GM23248 (cell line): ENCODE data around the gene SH3BP1. TPM values are rescaled to one million over a fixed set of nuclear protein-coding genes. Genes with fewer than 3 reads are reported as not detected.

Experiments used
- DNase-seq: peaks from one replicate; pipeline ENCODE4 v3.0.0-alpha.2; 2015
- H2AFZ ChIP-seq: fragments of 200-600 bp; sonication (generic); 2 replicates; pipeline ENCODE4 v1.6.1; 2016; ENCODE audit warnings: antibody characterized with exemption
- H3F3A ChIP-seq: fragments of 200-600 bp; sonication (generic); 2 replicates; pipeline ENCODE4 v1.6.1; 2016; ENCODE audit warnings: mild to moderate bottlenecking, antibody characterized with exemption, mixed run types; ENCODE audit not compliant: insufficient read depth
- H3K27ac ChIP-seq: fragments of 200-600 bp; sonication (generic); 2 replicates; pipeline ENCODE4 v1.5.1; 2016; ENCODE audit warnings: mild to moderate bottlenecking
- H3K27me3 ChIP-seq: fragments of 200-600 bp; sonication (generic); replicated peaks from 2 replicates; pipeline ENCODE4 v1.6.1; 2016; ENCODE audit warnings: mild to moderate bottlenecking; ENCODE audit not compliant: insufficient read depth
- H3K36me3 ChIP-seq: fragments of 200-600 bp; sonication (generic); 2 replicates; pipeline ENCODE4 v1.6.1; 2016; ENCODE audit warnings: low read depth, mild to moderate bottlenecking
- H3K4me1 ChIP-seq: fragments of 200-600 bp; sonication (generic); 2 replicates; pipeline ENCODE4 v1.6.1; 2016; ENCODE audit warnings: mild to moderate bottlenecking; ENCODE audit not compliant: insufficient read depth
- H3K4me2 ChIP-seq: fragments of 200-600 bp; sonication (generic); one replicate; pipeline ENCODE4 v1.6.1; 2016; ENCODE audit warnings: mild to moderate bottlenecking; ENCODE audit not compliant: unreplicated experiment
- H3K4me3 ChIP-seq: fragments of 200-600 bp; sonication (generic); 2 replicates; pipeline ENCODE4 v1.5.1; 2016; ENCODE audit warnings: mild to moderate bottlenecking
- H3K79me2 ChIP-seq: fragments of 200-600 bp; sonication (generic); 2 replicates; pipeline ENCODE4 v1.6.1; 2016; ENCODE audit warnings: mild to moderate bottlenecking; ENCODE audit not compliant: insufficient read depth
- H3K9ac ChIP-seq: fragments of 200-600 bp; sonication (generic); 2 replicates; pipeline ENCODE4 v1.6.1; 2016; ENCODE audit warnings: mild to moderate bottlenecking
- H3K9me2 ChIP-seq: fragments of 200-600 bp; sonication (generic); 2 replicates; pipeline ENCODE4 v1.6.1; 2016; ENCODE audit warnings: mixed run types, mild to moderate bottlenecking, moderate library complexity; ENCODE audit not compliant: insufficient read depth
- H3K9me3 ChIP-seq: fragments of 200-600 bp; sonication (generic); one replicate; pipeline ENCODE4 v1.6.1; 2017; ENCODE audit warnings: low read depth
- H4K20me1 ChIP-seq: fragments of 200-600 bp; sonication (generic); 2 replicates; pipeline ENCODE4 v1.6.0; 2016; ENCODE audit not compliant: insufficient read depth
- EZH2 ChIP-seq: fragments of 200-600 bp; sonication (generic); IDR thresholded peaks from 2 replicates; pipeline ENCODE4 v1.6.1; 2018; ENCODE audit warnings: antibody characterized with exemption, mild to moderate bottlenecking; ENCODE audit not compliant: insufficient read depth, poor library complexity, severe bottlenecking
- EZH2phosphoT487 ChIP-seq: fragments of 200-600 bp; sonication (generic); IDR thresholded peaks from 2 replicates; pipeline ENCODE4 v1.6.1; 2018; ENCODE audit warnings: antibody characterized with exemption, moderate library complexity, mild to moderate bottlenecking, low read depth; ENCODE audit not compliant: insufficient read depth
- WGBS, 2 experiments: methylation state at CpG; one replicate each; pipeline ENCODE4 v1.1.6; 2015 to 2017; ENCODE audit warnings: low lambda C conversion rate in 2 of 2, low coverage in 1 of 2; ENCODE audit errors: missing lambda C conversion rate in 2 of 2; 5-methylcytosine and 5-hydroxymethylcytosine counted together
- in situ Hi-C: fragments of 300-500 bp; cut with MboI; formaldehyde crosslinking; loops from 2 replicates; pipeline ENCODE4 v1.15.0; 2020
- polyA plus RNA-seq: library from polyadenylated mRNA; unstranded; fragments of >200 nt; fragmentation: Nextera tagmentation; extraction: Ambion mirVana; gene quantifications from 2 replicates; pipeline ENCODE4 v1.2.1, GENCODE V29; 2016
- total RNA-seq: library from RNA; depleted of rRNA; stranded (reverse); fragments of >200 nt; shearing (Covaris generic); gene quantifications from 2 replicates; pipeline ENCODE4 v1.2.3, GENCODE V29; 2014

Gene SH3BP1
- total and polyA plus RNA-seq, 2 experiments from 2014 or later = 0.81 to 9.9 TPM

DNA sequence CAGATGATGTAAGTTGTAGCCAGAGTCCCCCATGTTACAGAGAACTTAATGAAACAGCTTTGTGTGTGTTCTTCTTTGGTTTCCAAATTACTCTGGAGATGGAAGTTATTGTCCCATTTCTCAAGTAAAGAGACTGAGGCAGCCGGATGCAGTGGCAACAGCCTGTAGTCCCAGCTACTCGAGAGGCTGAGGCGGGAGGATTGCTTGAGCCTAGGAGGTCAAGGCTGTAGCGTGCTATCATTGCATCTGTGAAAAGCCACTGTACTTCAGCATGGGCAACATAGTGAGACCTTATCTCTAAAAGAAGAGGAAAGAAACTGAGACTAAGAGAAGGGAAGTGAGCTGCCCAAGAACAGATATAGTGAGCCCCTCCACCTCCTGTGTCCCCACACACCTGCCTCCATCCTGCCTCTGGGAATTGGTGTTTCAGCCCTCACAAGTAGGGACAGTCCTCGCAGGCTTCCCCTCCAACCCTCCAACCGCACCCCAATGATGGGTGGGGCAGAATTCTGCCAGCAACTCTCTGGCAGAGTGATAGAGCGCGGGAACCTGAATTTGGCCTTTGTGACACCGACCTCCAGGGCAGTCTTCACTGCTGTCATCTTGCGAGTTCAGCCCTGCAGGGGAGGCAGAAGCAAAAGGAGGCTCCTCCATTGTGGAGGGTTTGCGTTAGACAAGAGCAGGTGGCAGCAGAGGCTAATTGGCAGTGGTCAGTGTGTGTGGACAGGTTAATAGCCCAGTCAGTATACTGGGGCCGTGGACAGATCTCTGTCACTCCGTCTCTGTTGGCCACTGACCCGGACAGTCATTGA lies 20.6 kb downstream of the SH3BP1 start:
- peak overlapping the region; percentile 82 for H3K4me2 ChIP-seq
- 0 out of 2 replicates have a peak, but pooled peaks cover 2% of the 10 kb centered on the region for H4K20me1 ChIP-seq
- H2AFZ ChIP-seq = no peak overlapping the region
- H3K9me3 ChIP-seq = no peaks in the 10 kb centered on the region
- 56 to 58% methylated on average over 14 of the region's 14 CpGs for WGBS, 2 experiments
- H3K4me3 ChIP-seq = peak overlapping the region; percentile 86
- no peak for TF ChIP-seq EZH2phosphoT487
- TF ChIP-seq EZH2 = no peak
- H3K4me1 ChIP-seq = peaks cover 35% of the 10 kb centered on the region
- H3K9ac ChIP-seq = peak overlapping the region; percentile 69
- H3K36me3 ChIP-seq = no peaks in the 10 kb centered on the region
- H3F3A ChIP-seq = peaks cover 31% of the 10 kb centered on the region
- in situ Hi-C loops = no loop called here
- H3K27me3 ChIP-seq = no peaks in the 10 kb centered on the region
- no peak for DNase-seq
- no peak overlapping the region for H3K27ac ChIP-seq
- peaks cover 53% of the 10 kb centered on the region for H3K79me2 ChIP-seq
- no peaks in the 10 kb centered on the region for H3K9me2 ChIP-seq

DNA sequence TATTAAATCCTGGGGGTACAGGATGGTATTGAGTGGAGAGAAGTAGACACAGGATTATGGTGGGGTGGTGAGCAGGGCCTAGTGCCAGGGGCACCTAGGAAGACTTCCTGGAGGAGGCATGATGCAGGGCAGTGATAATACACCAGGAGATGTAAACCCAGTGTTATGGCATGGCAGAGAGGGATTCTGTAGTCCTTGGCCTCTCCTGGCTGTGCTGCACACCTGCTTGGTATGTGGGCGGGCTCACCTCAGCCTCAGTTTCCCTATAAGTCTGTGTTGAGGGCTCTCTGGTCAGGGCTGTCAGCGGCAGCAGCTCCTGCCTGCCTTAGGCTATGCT lies 21.2 kb downstream of the SH3BP1 start:
- WGBS, 2 experiments = 48 to 50% methylated on average over 2 of the region's 2 CpGs
- Histone ChIP-seq H3K4me1 (peaks cover 35% of the 10 kb centered on the region), H3K9me2 (no peaks in the 10 kb centered on the region), H3K27me3 (no peaks in the 10 kb centered on the region), H3K27ac (peak overlapping the region; percentile 74; the same call in 1 of the 2 replicates), H3K79me2 (peaks cover 58% of the 10 kb centered on the region), H3K9ac (peak overlapping the region; percentile 54; the same call in 1 of the 2 replicates), H3F3A (peaks cover 31% of the 10 kb centered on the region), H3K36me3 (no peaks in the 10 kb centered on the region), H3K9me3 (no peaks in the 10 kb centered on the region), H4K20me1 (0 out of 2 replicates have a peak, but pooled peaks cover 2% of the 10 kb centered on the region), H3K4me2 (no peak overlapping the region), H2AFZ (no peak overlapping the region), H3K4me3 (0 out of 2 replicates have a peak overlapping the region, but pooled peaks have one; percentile 5)
- TF ChIP-seq EZH2 (no peak), EZH2phosphoT487 (no peak)
- in situ Hi-C loops = no loop called here
- no peak for DNase-seq

GRCh38 chr22:37661160-37661924 lies 21.9 kb downstream of the SH3BP1 start:
- Histone ChIP-seq H3K9ac (peak overlapping the region; percentile 54), H3K36me3 (no peaks in the 10 kb centered on the region), H3K79me2 (peaks cover 65% of the 10 kb centered on the region), H2AFZ (peak overlapping the region; percentile 36), H3K4me3 (peak overlapping the region; percentile 5; the same call in 1 of the 2 replicates), H3K9me3 (no peaks in the 10 kb centered on the region), H4K20me1 (0 out of 2 replicates have a peak, but pooled peaks cover 2% of the 10 kb centered on the region), H3K9me2 (no peaks in the 10 kb centered on the region), H3K27me3 (no peaks in the 10 kb centered on the region), H3K4me2 (peak overlapping the region; percentile 29), H3K27ac (peak overlapping the region; percentile 74), H3F3A (peaks cover 31% of the 10 kb centered on the region), H3K4me1 (peaks cover 35% of the 10 kb centered on the region)
- TF ChIP-seq EZH2phosphoT487 = no peak
- no peak for TF ChIP-seq EZH2
- WGBS, 2 experiments = 7 to 8% methylated on average over 12 of the region's 12 CpGs
- DNase-seq = peak; percentile 85
- in situ Hi-C loops = no loop called here

- Histone ChIP-seq H3K4me1 (peaks cover 35% of the 10 kb centered on the region), H3F3A (peaks cover 31% of the 10 kb centered on the region), H3K9me3 (no peaks in the 10 kb centered on the region), H3K27ac (peak overlapping the region; percentile 74), H3K4me3 (no peak overlapping the region), H3K79me2 (peaks cover 72% of the 10 kb centered on the region), H3K27me3 (no peaks in the 10 kb centered on the region), H3K9me2 (no peaks in the 10 kb centered on the region), H3K9ac (peak overlapping the region; percentile 54), H4K20me1 (0 out of 2 replicates have a peak, but pooled peaks cover 2% of the 10 kb centered on the region), H3K36me3 (no peaks in the 10 kb centered on the region), H2AFZ (no peak overlapping the region), H3K4me2 (no peak overlapping the region)
- no peak for DNase-seq
- TF ChIP-seq EZH2phosphoT487 = no peak
- TF ChIP-seq EZH2 = no peak
- 55 to 62% methylated on average over 5 of the region's 5 CpGs for WGBS, 2 experiments
- in situ Hi-C loops = no loop called here
Observed at GRCh38 chr22:37662039-37662438, 22.6 kb downstream of the SH3BP1 start.
